ENCODE measurements around the gene RAB3C.

RAB3C gene

DNA sequence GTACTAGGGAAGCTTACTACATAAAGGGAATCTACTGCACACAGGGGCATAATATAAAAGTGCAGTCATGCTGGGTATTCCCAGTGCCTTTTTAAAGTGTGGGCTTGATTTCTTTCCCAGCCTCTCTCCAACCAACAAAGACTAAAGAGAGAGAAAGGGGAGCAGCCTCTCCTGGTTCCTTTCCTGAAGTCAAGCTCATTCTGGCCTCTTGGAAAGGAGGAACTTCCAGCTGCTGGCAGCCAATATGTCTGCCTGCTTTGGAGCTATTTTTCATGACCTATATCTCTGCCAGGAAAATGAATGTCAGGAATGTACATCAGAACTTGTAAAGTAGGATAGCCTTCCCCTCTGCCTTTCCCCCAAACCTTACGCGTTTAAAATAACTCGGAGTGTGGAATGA, 57.1 kb downstream of the RAB3C start:
- no CpG with 5 or more reads among the region's 3 CpGs for WGBS, 2 experiments (ENCODE audit: insufficient coverage in 2 of 2)
- Histone ChIP-seq H3K27ac (ENCODE audit: low read depth, low read length, severe bottlenecking) (no peak overlapping the region), H3K4me3 (ENCODE audit: extremely low read depth, insufficient read depth, low read length, poor library complexity, severe bottlenecking) (no peak overlapping the region), H3K9me3 (ENCODE audit: control insufficient read depth, low read length) (no peaks in the 10 kb centered on the region), H3K4me1 (ENCODE audit: control insufficient read depth, insufficient read depth, low read length, poor library complexity, severe bottlenecking) (no peaks in the 10 kb centered on the region), H3K36me3 (ENCODE audit: control insufficient read depth, insufficient read depth, low read length) (no peaks in the 10 kb centered on the region)

DNA sequence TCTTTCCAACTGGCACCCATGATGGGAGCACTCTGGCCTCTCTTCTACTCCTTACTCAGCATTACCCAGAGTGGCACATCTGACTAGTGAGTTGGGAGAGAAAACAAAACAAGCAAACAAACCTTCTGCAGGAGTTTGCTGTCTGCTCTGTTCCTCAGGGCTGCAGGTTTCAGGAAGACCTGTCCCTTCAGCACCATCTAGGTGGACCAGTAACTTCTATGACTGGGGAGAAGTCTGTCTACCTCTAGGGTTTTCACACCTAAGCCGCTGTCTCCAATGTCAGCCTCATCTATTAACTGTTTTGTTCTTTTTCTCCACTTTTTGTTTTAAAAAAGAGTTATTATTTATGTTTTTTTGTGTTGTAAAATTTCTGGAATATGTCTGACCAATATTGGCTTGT, 58.7 kb downstream of the RAB3C start:
- Histone ChIP-seq H3K9me3 (ENCODE audit: control insufficient read depth, low read length) (no peaks in the 10 kb centered on the region), H3K4me1 (ENCODE audit: control insufficient read depth, insufficient read depth, low read length, poor library complexity, severe bottlenecking) (no peaks in the 10 kb centered on the region), H3K36me3 (ENCODE audit: control insufficient read depth, insufficient read depth, low read length) (no peaks in the 10 kb centered on the region), H3K4me3 (ENCODE audit: extremely low read depth, insufficient read depth, low read length, poor library complexity, severe bottlenecking) (no peak overlapping the region), H3K27ac (ENCODE audit: low read depth, low read length, severe bottlenecking) (no peak overlapping the region)
- no CpG with 5 or more reads among the region's 1 CpG for WGBS, 2 experiments (ENCODE audit: insufficient coverage in 2 of 2)

DNA sequence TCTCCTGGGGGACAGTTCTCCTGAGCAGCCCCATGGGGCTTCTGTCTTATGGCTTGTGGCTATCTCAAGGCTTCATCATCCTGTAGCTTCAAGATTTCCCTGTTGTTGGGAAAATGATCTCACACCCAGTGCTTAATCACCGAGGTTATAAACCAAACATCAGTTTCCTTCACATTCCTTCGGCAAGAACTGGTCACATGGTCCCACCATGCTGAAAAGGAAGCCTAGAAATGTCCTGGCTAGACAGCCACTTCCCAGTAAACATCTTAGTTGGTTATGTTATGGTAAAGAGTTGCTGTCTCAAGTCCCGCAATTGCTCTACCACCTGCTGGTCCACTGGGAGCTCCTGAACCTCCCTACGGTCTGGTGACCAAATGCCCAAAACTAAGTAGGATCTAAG, 66.0 kb downstream of the RAB3C start:
- 83 to 100% methylated on average over 2 of the region's 4 CpGs for WGBS, 2 experiments (ENCODE audit: insufficient coverage in 2 of 2)
- Histone ChIP-seq H3K27ac (ENCODE audit: low read depth, low read length, severe bottlenecking) (no peak overlapping the region), H3K4me3 (ENCODE audit: extremely low read depth, insufficient read depth, low read length, poor library complexity, severe bottlenecking) (no peak overlapping the region), H3K36me3 (ENCODE audit: control insufficient read depth, insufficient read depth, low read length) (no peaks in the 10 kb centered on the region), H3K4me1 (ENCODE audit: control insufficient read depth, insufficient read depth, low read length, poor library complexity, severe bottlenecking) (no peaks in the 10 kb centered on the region), H3K9me3 (ENCODE audit: control insufficient read depth, low read length) (no peaks in the 10 kb centered on the region)

DNA sequence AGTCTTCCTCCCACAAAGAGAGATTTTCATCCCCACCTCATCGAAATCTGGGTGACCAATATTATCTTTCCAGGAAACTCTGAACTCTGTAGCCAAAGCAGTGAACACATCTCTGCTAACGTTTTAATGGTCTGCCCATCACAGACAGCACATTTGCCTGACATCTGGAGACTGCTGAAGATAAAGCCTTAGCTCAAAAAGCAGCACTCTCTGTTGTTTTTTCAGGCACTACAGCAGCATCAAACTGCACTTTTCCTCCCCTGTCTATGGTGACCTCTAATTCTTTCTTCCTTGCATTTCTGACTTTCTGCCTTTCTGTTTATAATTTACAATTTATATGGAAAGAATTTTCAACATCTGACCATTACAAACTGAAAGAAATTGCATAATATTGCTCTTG, 66.8 kb downstream of the RAB3C start:
- 69 to 73% methylated on average over 2 of the region's 2 CpGs for WGBS, 2 experiments (ENCODE audit: insufficient coverage in 2 of 2)
- no peaks in the 10 kb centered on the region for H3K4me1 ChIP-seq (ENCODE audit: control insufficient read depth, insufficient read depth, low read length, poor library complexity, severe bottlenecking)
- no peaks in the 10 kb centered on the region for H3K36me3 ChIP-seq (ENCODE audit: control insufficient read depth, insufficient read depth, low read length)
- H3K9me3 ChIP-seq (ENCODE audit: control insufficient read depth, low read length): no peaks in the 10 kb centered on the region
- H3K4me3 ChIP-seq (ENCODE audit: extremely low read depth, insufficient read depth, low read length, poor library complexity, severe bottlenecking): no peak overlapping the region
- H3K27ac ChIP-seq (ENCODE audit: low read depth, low read length, severe bottlenecking): no peak overlapping the region

GRCh38 chr5:58653521-58653920, 70.6 kb downstream of the RAB3C start:
- Histone ChIP-seq H3K9me3 (ENCODE audit: control insufficient read depth, low read length) (no peaks in the 10 kb centered on the region), H3K4me3 (ENCODE audit: extremely low read depth, insufficient read depth, low read length, poor library complexity, severe bottlenecking) (no peak overlapping the region), H3K4me1 (ENCODE audit: control insufficient read depth, insufficient read depth, low read length, poor library complexity, severe bottlenecking) (no peaks in the 10 kb centered on the region), H3K36me3 (ENCODE audit: control insufficient read depth, insufficient read depth, low read length) (no peaks in the 10 kb centered on the region), H3K27ac (ENCODE audit: low read depth, low read length, severe bottlenecking) (no peak overlapping the region)
- 100% methylated on average over 1 of the region's 1 CpG; no CpG with 5 or more reads in 1 of the 2 experiments for WGBS, 2 experiments (ENCODE audit: insufficient coverage in 2 of 2)

DNA sequence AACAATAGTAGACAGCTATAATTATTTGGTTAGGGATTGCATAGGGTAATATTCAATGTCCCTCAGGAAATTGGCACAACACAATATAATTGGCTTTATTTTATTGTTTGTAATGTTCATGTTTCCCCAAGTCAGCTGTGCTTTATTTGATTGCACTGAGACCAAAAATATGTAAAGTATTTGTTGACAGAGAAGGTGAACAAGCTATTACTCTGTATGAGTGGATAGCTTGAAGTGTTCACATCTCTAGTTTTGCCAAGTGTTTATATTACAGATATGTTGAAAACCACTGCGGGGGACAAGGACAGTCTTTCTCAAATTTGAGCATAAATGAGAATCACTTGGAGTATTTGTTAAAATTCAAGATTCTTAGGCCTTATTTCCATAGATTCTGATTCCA, 83.3 kb downstream of the RAB3C start:
- no peaks in the 10 kb centered on the region for H3K4me1 ChIP-seq (ENCODE audit: control insufficient read depth, insufficient read depth, low read length, poor library complexity, severe bottlenecking)

DNA sequence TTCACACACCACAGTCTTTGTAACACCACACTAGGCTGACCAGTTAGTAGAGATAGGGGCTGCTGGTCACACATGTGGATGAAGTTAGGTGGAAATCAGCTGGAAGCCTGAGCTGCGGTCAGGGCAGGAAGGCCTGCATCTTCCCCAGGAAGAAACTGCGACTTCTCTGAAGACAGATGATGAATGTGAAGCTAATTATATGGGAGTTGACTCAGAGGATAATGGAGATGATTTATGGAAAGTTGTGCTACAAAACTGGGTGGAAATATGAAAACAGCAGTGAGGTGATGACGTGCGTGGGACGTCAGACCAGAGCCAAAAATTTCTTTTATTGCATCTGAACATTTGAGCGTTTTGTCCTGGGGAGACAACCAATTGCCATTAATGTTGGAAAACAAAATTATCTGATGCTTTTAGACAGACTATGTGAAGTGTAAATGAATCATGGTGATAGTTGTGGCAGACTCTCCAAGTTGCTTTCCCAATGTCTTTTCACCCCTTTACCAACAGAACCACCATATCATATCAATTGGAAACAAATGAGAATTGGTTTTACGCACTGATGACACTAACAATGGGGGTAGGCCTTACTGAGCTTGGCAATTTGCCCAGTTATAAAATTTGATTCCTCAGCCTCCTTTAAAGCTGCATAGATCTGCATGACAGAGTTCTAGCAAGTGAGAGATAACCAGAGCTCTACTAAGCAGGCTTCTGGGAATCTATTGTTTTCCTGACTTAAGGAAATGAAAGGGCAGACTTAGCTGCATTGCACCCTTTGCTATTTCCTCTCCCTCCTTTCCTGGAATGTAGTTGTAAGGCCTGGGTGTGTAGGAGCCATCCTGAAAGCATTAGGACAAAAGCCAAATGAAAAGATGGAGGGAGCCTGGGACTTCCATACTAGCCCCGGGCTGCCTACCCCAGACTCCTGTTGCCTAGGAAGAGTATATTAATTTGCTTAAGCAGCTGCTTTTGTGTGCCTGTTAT, 84.0 kb downstream of the RAB3C start:
- Histone ChIP-seq H3K27ac (ENCODE audit: low read depth, low read length, severe bottlenecking) (peak overlapping the region; percentile 1), H3K4me3 (ENCODE audit: extremely low read depth, insufficient read depth, low read length, poor library complexity, severe bottlenecking) (no peak overlapping the region), H3K9me3 (ENCODE audit: control insufficient read depth, low read length) (no peaks in the 10 kb centered on the region), H3K4me1 (ENCODE audit: control insufficient read depth, insufficient read depth, low read length, poor library complexity, severe bottlenecking) (no peaks in the 10 kb centered on the region), H3K36me3 (ENCODE audit: control insufficient read depth, insufficient read depth, low read length) (no peaks in the 10 kb centered on the region)
- WGBS, 2 experiments (ENCODE audit: insufficient coverage in 2 of 2): 90% methylated on average over 6 of the region's 8 CpGs

More for the DNA sequence above, 83.3 kb downstream of the RAB3C start:
- Histone ChIP-seq H3K27ac (ENCODE audit: low read depth, low read length, severe bottlenecking) (peak overlapping the region; percentile 1), H3K9me3 (ENCODE audit: control insufficient read depth, low read length) (no peaks in the 10 kb centered on the region), H3K36me3 (ENCODE audit: control insufficient read depth, insufficient read depth, low read length) (no peaks in the 10 kb centered on the region), H3K4me3 (ENCODE audit: extremely low read depth, insufficient read depth, low read length, poor library complexity, severe bottlenecking) (no peak overlapping the region)
- WGBS, 2 experiments (ENCODE audit: insufficient coverage in 2 of 2): no CpG with 5 or more reads among the region's 1 CpG

DNA sequence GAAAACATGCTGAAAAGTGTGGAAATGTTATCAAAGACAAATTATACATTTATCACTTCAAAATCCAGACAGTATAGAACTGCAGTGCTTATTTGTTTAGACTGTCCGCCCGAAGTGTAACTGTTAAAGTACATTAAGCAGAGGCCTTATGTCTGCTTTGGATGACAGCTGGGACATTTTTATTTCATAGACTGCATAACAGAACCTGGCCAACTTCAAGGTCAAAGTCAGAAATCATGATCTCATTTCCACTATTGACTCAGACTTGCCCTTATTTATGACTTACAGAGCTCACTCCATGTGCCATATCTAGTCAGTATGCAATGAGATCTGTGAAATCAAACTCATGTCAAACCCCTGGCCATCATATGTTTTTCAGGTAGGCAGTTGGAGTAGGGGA, 87.7 kb downstream of the RAB3C start:
- WGBS, 2 experiments (ENCODE audit: insufficient coverage in 2 of 2): 57% methylated on average over 2 of the region's 2 CpGs; no CpG with 5 or more reads in 1 of the 2 experiments
- Histone ChIP-seq H3K36me3 (ENCODE audit: control insufficient read depth, insufficient read depth, low read length) (no peaks in the 10 kb centered on the region), H3K27ac (ENCODE audit: low read depth, low read length, severe bottlenecking) (no peak overlapping the region), H3K9me3 (ENCODE audit: control insufficient read depth, low read length) (no peaks in the 10 kb centered on the region), H3K4me3 (ENCODE audit: extremely low read depth, insufficient read depth, low read length, poor library complexity, severe bottlenecking) (no peak overlapping the region), H3K4me1 (ENCODE audit: control insufficient read depth, insufficient read depth, low read length, poor library complexity, severe bottlenecking) (no peaks in the 10 kb centered on the region)

DNA sequence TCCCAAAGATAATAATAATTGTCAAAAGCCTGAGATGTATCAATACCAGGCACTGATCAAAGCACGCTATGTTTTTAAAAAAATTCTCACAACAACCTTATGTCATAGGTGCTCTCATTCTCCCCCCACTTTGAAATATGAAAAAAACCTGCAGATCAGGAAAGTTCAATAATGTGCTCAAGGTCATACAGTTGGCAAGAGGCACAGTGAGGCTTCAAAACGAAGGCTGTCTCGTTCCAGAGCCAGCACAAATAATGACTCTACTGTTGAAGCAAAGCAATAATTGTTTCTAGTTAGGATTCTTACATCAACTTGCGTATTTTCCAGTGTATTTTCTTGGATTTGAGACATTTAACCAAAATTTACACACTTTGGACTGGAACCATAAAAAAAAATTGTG, 88.3 kb downstream of the RAB3C start:
- 98 to 100% methylated on average over 3 to 4 of the region's 4 CpGs for WGBS, 2 experiments (ENCODE audit: insufficient coverage in 2 of 2)

DNA sequence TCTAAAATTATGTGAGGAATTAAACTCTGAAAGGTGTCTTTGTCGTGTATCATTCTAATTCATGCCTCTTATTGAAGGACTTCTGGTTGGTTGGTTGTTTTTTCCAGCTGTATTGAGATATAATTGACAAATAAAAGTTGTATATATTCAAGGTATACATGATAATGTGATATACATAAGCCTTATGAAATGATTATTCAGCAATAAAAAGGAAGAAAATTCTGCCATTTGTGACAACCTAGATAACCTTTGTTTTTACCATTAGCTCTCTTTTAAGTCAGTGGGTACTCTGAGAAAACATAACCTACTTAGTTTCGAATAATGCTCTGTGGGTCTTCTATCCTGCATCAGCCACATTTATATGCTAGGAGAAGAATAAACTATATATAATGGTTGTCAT, 89.6 kb downstream of the RAB3C start:
- Histone ChIP-seq H3K4me3 (ENCODE audit: extremely low read depth, insufficient read depth, low read length, poor library complexity, severe bottlenecking) (no peak overlapping the region), H3K36me3 (ENCODE audit: control insufficient read depth, insufficient read depth, low read length) (no peaks in the 10 kb centered on the region), H3K9me3 (ENCODE audit: control insufficient read depth, low read length) (no peaks in the 10 kb centered on the region), H3K4me1 (ENCODE audit: control insufficient read depth, insufficient read depth, low read length, poor library complexity, severe bottlenecking) (no peaks in the 10 kb centered on the region), H3K27ac (ENCODE audit: low read depth, low read length, severe bottlenecking) (no peak overlapping the region)
- WGBS, 2 experiments (ENCODE audit: insufficient coverage in 2 of 2): no CpG with 5 or more reads among the region's 2 CpGs

More for the DNA sequence above, 88.3 kb downstream of the RAB3C start:
- H3K36me3 ChIP-seq (ENCODE audit: control insufficient read depth, insufficient read depth, low read length): no peaks in the 10 kb centered on the region
- no peak overlapping the region for H3K27ac ChIP-seq (ENCODE audit: low read depth, low read length, severe bottlenecking)
- no peaks in the 10 kb centered on the region for H3K4me1 ChIP-seq (ENCODE audit: control insufficient read depth, insufficient read depth, low read length, poor library complexity, severe bottlenecking)
- no peaks in the 10 kb centered on the region for H3K9me3 ChIP-seq (ENCODE audit: control insufficient read depth, low read length)
- H3K4me3 ChIP-seq (ENCODE audit: extremely low read depth, insufficient read depth, low read length, poor library complexity, severe bottlenecking): no peak overlapping the region

GRCh38 chr5:58674070-58674469, 91.2 kb downstream of the RAB3C start:
- no peak overlapping the region for H3K4me3 ChIP-seq (ENCODE audit: extremely low read depth, insufficient read depth, low read length, poor library complexity, severe bottlenecking)
- H3K9me3 ChIP-seq (ENCODE audit: control insufficient read depth, low read length): no peaks in the 10 kb centered on the region
- H3K27ac ChIP-seq (ENCODE audit: low read depth, low read length, severe bottlenecking): no peak overlapping the region
- no peaks in the 10 kb centered on the region for H3K36me3 ChIP-seq (ENCODE audit: control insufficient read depth, insufficient read depth, low read length)
- 81 to 86% methylated on average over 1 of the region's 2 CpGs for WGBS, 2 experiments (ENCODE audit: insufficient coverage in 2 of 2)
- H3K4me1 ChIP-seq (ENCODE audit: control insufficient read depth, insufficient read depth, low read length, poor library complexity, severe bottlenecking): no peaks in the 10 kb centered on the region

Data from mesodermal cell (in vitro differentiated cells).